IMR-90 (cell line): ENCODE measurements around the gene ZNF816. TPM values are rescaled to one million over a fixed set of nuclear protein-coding genes. Genes with fewer than 3 reads are reported as not detected.

ENCODE experiments used
- ATAC-seq: fragments of 200-7000 bp; cut with Tn5 transposase; 2 replicates; pipeline ENCODE4 v1.9.1; 2020; ENCODE audit warnings: low read depth, mild to moderate bottlenecking, moderate library complexity
- BruUV-seq: library from RNA; stranded (reverse); fragments of 400-500 nt; replicated peaks from 2 replicates; lab custom pipeline; 2021; lab: Mats Ljungman, UMichigan
- CTCF ChIA-PET: fragments of 300-600 bp; formaldehyde crosslinking; extraction: SDS; loops from one replicate; lab custom pipeline; 2021; ENCODE audit warnings: antibody characterized with exemption; lab: Yijun Ruan, JAX
- POLR2A ChIA-PET: fragments of 300-600 bp; sonication (Branson Sonifier 250); formaldehyde crosslinking; loops from one replicate; lab custom pipeline; 2022; ENCODE audit warnings: antibody characterized with exemption; ENCODE audit not compliant: unreplicated experiment; lab: Charles Lee
- DNase-seq: peaks from one replicate; pipeline ENCODE4 v3.0.0; 2013
- H2AFZ ChIP-seq: replicated peaks from 2 replicates; pipeline ENCODE3; 2013; ENCODE audit warnings: low read length, mild to moderate bottlenecking; ENCODE audit not compliant: poor library complexity
- H2AK5ac ChIP-seq: 2 replicates; pipeline ENCODE4 v1.6.1; 2013; ENCODE audit warnings: low read depth, low read length, inconsistent platforms
- H2AK9ac ChIP-seq: replicated peaks from 2 replicates; pipeline ENCODE3; 2013; ENCODE audit warnings: mild to moderate bottlenecking, low read depth, low read length, moderate library complexity; ENCODE audit not compliant: poor library complexity
- H2BK120ac ChIP-seq: 2 replicates; pipeline ENCODE4 v1.6.1; 2013; ENCODE audit warnings: low read depth, low read length, inconsistent platforms
- H2BK15ac ChIP-seq: 3 replicates; pipeline ENCODE4 v1.6.1; 2013; ENCODE audit warnings: low read depth, low read length, inconsistent platforms
- H2BK20ac ChIP-seq: 2 replicates; pipeline ENCODE4 v1.6.1; 2013; ENCODE audit warnings: low read depth, mild to moderate bottlenecking, inconsistent platforms, low read length, moderate library complexity
- H2BK5ac ChIP-seq: 2 replicates; pipeline ENCODE4 v1.6.1; 2013; ENCODE audit warnings: mild to moderate bottlenecking, low read depth, low read length, inconsistent platforms; ENCODE audit not compliant: poor library complexity, severe bottlenecking
- H3K14ac ChIP-seq: replicated peaks from 2 replicates; pipeline ENCODE4 v1.6.1; 2013; ENCODE audit warnings: low read depth, low read length, inconsistent platforms
- H3K18ac ChIP-seq: 2 replicates; pipeline ENCODE4 v1.6.1; 2013; ENCODE audit warnings: low read depth, low read length, control low read depth
- H3K23ac ChIP-seq: 2 replicates; pipeline ENCODE4 v1.6.1; 2013; ENCODE audit warnings: low read depth, low read length, inconsistent platforms
- H3K27ac ChIP-seq: 2 replicates; pipeline ENCODE4 v1.5.1; 2013; ENCODE audit warnings: mild to moderate bottlenecking, control low read depth, low read length; ENCODE audit not compliant: insufficient read depth
- H3K27me3 ChIP-seq: 2 replicates; pipeline ENCODE4 v1.6.1; 2013; ENCODE audit warnings: low read length; ENCODE audit not compliant: control insufficient read depth, insufficient read depth
- H3K36me3 ChIP-seq: 2 replicates; pipeline ENCODE4 v1.6.1; 2013; ENCODE audit warnings: low read length, mixed read lengths; ENCODE audit not compliant: control insufficient read depth, insufficient read depth
- H3K4ac ChIP-seq: 2 replicates; pipeline ENCODE4 v1.6.1; 2013; ENCODE audit warnings: low read depth, low read length, inconsistent platforms
- H3K4me1 ChIP-seq: 2 replicates; pipeline ENCODE4 v1.6.1; 2013; ENCODE audit warnings: low read length, mixed read lengths; ENCODE audit not compliant: control insufficient read depth, insufficient read depth
- H3K4me2 ChIP-seq: 2 replicates; pipeline ENCODE4 v1.6.1; 2013; ENCODE audit warnings: low read depth, mild to moderate bottlenecking, control low read depth, low read length, moderate library complexity
- H3K4me3 ChIP-seq: 2 replicates; pipeline ENCODE4 v1.5.1; 2013; ENCODE audit warnings: low read depth, mild to moderate bottlenecking, control low read depth, low read length, moderate library complexity; ENCODE audit not compliant: insufficient read depth
- H3K56ac ChIP-seq: 2 replicates; pipeline ENCODE4 v1.6.1; 2013; ENCODE audit warnings: low read length, inconsistent platforms; ENCODE audit not compliant: insufficient read depth; ENCODE audit errors: extremely low read depth
- H3K79me1 ChIP-seq, 2 experiments: 2 replicates each; pipeline ENCODE4 v1.6.1; 2013; ENCODE audit warnings: low read length in 2 of 2, inconsistent platforms in 1 of 2, low read depth in 1 of 2
- H3K9ac ChIP-seq: 2 replicates; pipeline ENCODE4 v1.6.1; 2013; ENCODE audit warnings: low read depth, low read length, control low read depth
- H3K9me1 ChIP-seq: 2 replicates; pipeline ENCODE4 v1.6.1; 2013; ENCODE audit warnings: low read length, inconsistent platforms; ENCODE audit not compliant: insufficient read depth
- H3K9me3 ChIP-seq: 2 replicates; pipeline ENCODE4 v1.6.1; 2013; ENCODE audit warnings: low read length; ENCODE audit not compliant: control insufficient read depth, insufficient read depth
- H4K20me1 ChIP-seq: 2 replicates; pipeline ENCODE4 v1.6.1; 2013; ENCODE audit warnings: low read length, inconsistent platforms; ENCODE audit not compliant: insufficient read depth
- H4K5ac ChIP-seq: 2 replicates; pipeline ENCODE4 v1.6.1; 2013; ENCODE audit warnings: mild to moderate bottlenecking, low read depth, low read length, control low read depth
- H4K8ac ChIP-seq, 2 experiments: 2 replicates each; pipeline ENCODE4 v1.6.1; 2013; ENCODE audit warnings: low read depth in 2 of 2, low read length in 2 of 2, control low read depth in 1 of 2, inconsistent platforms in 1 of 2
- H4K91ac ChIP-seq: 2 replicates; pipeline ENCODE4 v1.6.1; 2013; ENCODE audit warnings: low read depth, low read length, inconsistent platforms; ENCODE audit not compliant: insufficient read depth
- CTCF ChIP-seq: conservative IDR thresholded peaks from 2 replicates; pipeline ENCODE4 v1.5.1; 2012; ENCODE audit warnings: mild to moderate bottlenecking, low read depth, low read length, improper control_type of control experiment
- WGBS, 2 experiments: methylation state at CpG; one replicate each; pipeline versions ENCODE4 v1.1.5 to v1.1.7; 2013; ENCODE audit warnings: missing lambda C conversion rate in 2 of 2; ENCODE audit not compliant: insufficient read length in 1 of 2; ENCODE audit errors: extremely low coverage in 2 of 2; 5-methylcytosine and 5-hydroxymethylcytosine counted together
- dilution Hi-C: fragments of 300-500 bp; cut with HindIII; formaldehyde crosslinking; loops from one replicate; pipeline ENCODE4 v1.14.3; 2018; ENCODE audit warnings: low sequenced_read_pairs; ENCODE audit not compliant: unreplicated experiment
- in situ Hi-C: fragments of 300-500 bp; cut with MboI; formaldehyde crosslinking; loops from 3 replicates; pipeline ENCODE4 v1.14.3; 2019; ENCODE audit warnings: low sequenced_read_pairs, inconsistent platforms, mixed read lengths
- intact Hi-C: fragments of 100-400 bp; cut with micrococcal nuclease; formaldehyde crosslinking; loops from 2 replicates; pipeline ENCODE4 v1.10.0; 2022
- polyA plus RNA-seq, 3 experiments: library from polyadenylated mRNA; depleted of rRNA; stranded (reverse); fragments of >200 nt; gene quantifications; 2 replicates each; pipeline ENCODE4 v1.2.3, GENCODE V29; 2012; ENCODE audit warnings: low replicate concordance in 1 of 3
- total RNA-seq: library from RNA; depleted of rRNA; stranded (reverse); fragments of >200 nt; gene quantifications from 2 replicates; pipeline ENCODE4 v1.2.3, GENCODE V29; 2012

Gene ZNF816
- total and polyA plus RNA-seq, 2 of the 4 experiments (the other 2 are of a cell fraction) = 1.6 to 12.0 TPM

- H3K4me2 ChIP-seq = peak overlapping the region; percentile 85
- POLR2A ChIA-PET = interaction anchor here (0.5 kb wide), 1 partner anchor 21 kb away, joined by 4 read pairs; no protein-coding TSS in a partner anchor
- peak overlapping the region; percentile 94 for H2AFZ ChIP-seq
- H3K4me1 ChIP-seq = 0 out of 2 replicates have a peak, but pooled peaks cover 2% of the 10 kb centered on the region
- peak overlapping the region; percentile 85; the same call in 1 of the 2 replicates for H3K23ac ChIP-seq
- TF ChIP-seq CTCF = no peak
- intact Hi-C loops (loop anchor here (1.0 to 10.0 kb wide), 4 partner anchors 39 to 223 kb away; partner anchors contain the start of genes ZNF468, ZNF600 and ZNF888), in situ Hi-C loops (no loop called here), dilution Hi-C loops (no loop called here)
- H3K79me1 ChIP-seq = peaks cover 15 to 25% of the 10 kb centered on the region in 2 experiments
- WGBS, 2 experiments = 10% methylated on average over 2 of the region's 5 CpGs; no CpG with 5 or more reads in 1 of the 2 experiments
- peaks cover 6% of the 10 kb centered on the region; the same call in 1 of the 2 replicates for H3K36me3 ChIP-seq
- no peak overlapping the region for H2AK5ac ChIP-seq
- H2AK9ac ChIP-seq = peak overlapping the region; percentile 8
- no peak overlapping the region for H3K18ac ChIP-seq
- no peak overlapping the region for H4K5ac ChIP-seq
- H3K9ac ChIP-seq = peak overlapping the region; percentile 76
- H3K9me3 ChIP-seq = peaks cover 7% of the 10 kb centered on the region
- H3K4ac ChIP-seq = peak overlapping the region; percentile 37; the same call in 1 of the 2 replicates
- no peak overlapping the region for H2BK120ac ChIP-seq
- H4K8ac ChIP-seq = peak overlapping the region; percentile 55 to 83
- CTCF ChIA-PET = interaction anchor here (0.6 kb wide), 1 partner anchor 326 kb away, joined by 4 read pairs; no protein-coding TSS in a partner anchor
- H4K91ac ChIP-seq = no peak overlapping the region
- H3K9me1 ChIP-seq = no peaks in the 10 kb centered on the region
- BruUV-seq = no TSS peak
- H3K56ac ChIP-seq = peak overlapping the region; percentile 32; the same call in 1 of the 2 replicates
- H2BK15ac ChIP-seq = no peak overlapping the region
- H2BK5ac ChIP-seq = peak overlapping the region; percentile 6
- H3K27me3 ChIP-seq = no peaks in the 10 kb centered on the region
- no peak overlapping the region for H2BK20ac ChIP-seq
- DNase-seq = no peak
- peak overlapping the region; percentile 69 for H3K27ac ChIP-seq
- peak overlapping the region; percentile 43 for H3K14ac ChIP-seq
- no peaks in the 10 kb centered on the region; the same call in 1 of the 2 replicates for H4K20me1 ChIP-seq
- peak overlapping the region; percentile 61 for H3K4me3 ChIP-seq
- ATAC-seq = peak; percentile 16
Observed at GRCh38 chr19:52961981-52962380, 700 bp downstream of the ZNF816 start.
